H9 (cell line): ENCODE results near the gene TMEM167B. TPM values are rescaled to one million over a fixed set of nuclear protein-coding genes. Genes with fewer than 3 reads are reported as not detected.

Experiments used
- DNase-seq: peaks from one replicate; pipeline ENCODE4 v3.0.0-alpha.2; 2017
- H2AFZ ChIP-seq: one replicate; pipeline ENCODE4 v1.6.1; 2013; ENCODE audit warnings: mild to moderate bottlenecking, low read length, control low read depth, moderate library complexity
- H2AK5ac ChIP-seq: 2 replicates; pipeline ENCODE4 v1.6.1; 2013; ENCODE audit warnings: low read length, control low read depth, mixed read lengths; ENCODE audit not compliant: insufficient read length
- H2BK120ac ChIP-seq: one replicate; pipeline ENCODE4 v1.6.1; 2013; ENCODE audit warnings: low read depth, mild to moderate bottlenecking, low read length, control low read depth, inconsistent platforms; ENCODE audit not compliant: poor library complexity, severe bottlenecking
- H2BK12ac ChIP-seq: 2 replicates; pipeline ENCODE4 v1.6.1; 2013; ENCODE audit warnings: low read length, control low read depth, mixed read lengths, low read depth; ENCODE audit not compliant: insufficient read length
- H2BK15ac ChIP-seq: 2 replicates; pipeline ENCODE4 v1.6.1; 2013; ENCODE audit warnings: low read depth, low read length, control low read depth
- H2BK20ac ChIP-seq: one replicate; pipeline ENCODE4 v1.6.1; 2013; ENCODE audit warnings: low read depth, mild to moderate bottlenecking, low read length, control low read depth, inconsistent platforms; ENCODE audit not compliant: poor library complexity, severe bottlenecking
- H2BK5ac ChIP-seq: 2 replicates; pipeline ENCODE4 v1.6.1; 2013; ENCODE audit warnings: low read length, control low read depth, mixed read lengths; ENCODE audit not compliant: insufficient read length
- H3K14ac ChIP-seq: 2 replicates; pipeline ENCODE4 v1.6.1; 2013; ENCODE audit warnings: low read length, control low read depth; ENCODE audit not compliant: insufficient read depth
- H3K18ac ChIP-seq: 2 replicates; pipeline ENCODE4 v1.6.1; 2013; ENCODE audit warnings: low read depth, mild to moderate bottlenecking, mixed read lengths, low read length, control low read depth; ENCODE audit not compliant: insufficient read length
- H3K23ac ChIP-seq: 2 replicates; pipeline ENCODE4 v1.6.1; 2013; ENCODE audit warnings: low read length, control low read depth, mixed read lengths, low read depth; ENCODE audit not compliant: insufficient read length
- H3K23me2 ChIP-seq: 2 replicates; pipeline ENCODE4 v1.6.1; 2013; ENCODE audit warnings: low read depth, mild to moderate bottlenecking, mixed read lengths, low read length, control low read depth; ENCODE audit not compliant: insufficient read length, poor library complexity, severe bottlenecking
- H3K27ac ChIP-seq: 2 replicates; pipeline ENCODE4 v1.5.1; 2013; ENCODE audit warnings: low read length, control low read depth, mixed read lengths, low read depth; ENCODE audit not compliant: insufficient read length
- H3K27me3 ChIP-seq: 2 replicates; pipeline ENCODE4 v1.6.1; 2013; ENCODE audit warnings: low read length, control low read depth, inconsistent platforms; ENCODE audit not compliant: insufficient read depth
- H3K4ac ChIP-seq: 2 replicates; pipeline ENCODE4 v1.6.1; 2013; ENCODE audit warnings: low read depth, mild to moderate bottlenecking, control low read depth, inconsistent platforms, low read length, moderate library complexity
- H3K4me1 ChIP-seq: 2 replicates; pipeline ENCODE4 v1.6.1; 2013; ENCODE audit warnings: low read length, control low read depth, inconsistent platforms; ENCODE audit not compliant: insufficient read depth
- H3K4me2 ChIP-seq: 2 replicates; pipeline ENCODE4 v1.6.1; 2013; ENCODE audit warnings: low read length, control low read depth, mixed read lengths; ENCODE audit not compliant: insufficient read length, insufficient read depth
- H3K56ac ChIP-seq: 2 replicates; pipeline ENCODE4 v1.6.1; 2013; ENCODE audit warnings: low read depth, mild to moderate bottlenecking, mixed read lengths, low read length, control low read depth; ENCODE audit not compliant: insufficient read length
- H3K79me1 ChIP-seq: 2 replicates; pipeline ENCODE4 v1.6.1; 2013; ENCODE audit warnings: low read depth, mild to moderate bottlenecking, moderate library complexity, low read length, control low read depth, inconsistent platforms; ENCODE audit not compliant: insufficient read depth, poor library complexity, severe bottlenecking
- H3K79me2 ChIP-seq: 2 replicates; pipeline ENCODE4 v1.6.1; 2013; ENCODE audit warnings: low read length, control low read depth, inconsistent platforms; ENCODE audit not compliant: insufficient read depth
- H3K9ac ChIP-seq: 2 replicates; pipeline ENCODE4 v1.6.1; 2013; ENCODE audit warnings: low read length, control low read depth, mixed read lengths; ENCODE audit not compliant: insufficient read length; ENCODE audit errors: extremely low read depth
- H3K9me3 ChIP-seq: one replicate; pipeline ENCODE4 v1.6.1; 2013; ENCODE audit warnings: low read depth, low read length, inconsistent platforms; ENCODE audit not compliant: control insufficient read depth
- H3T11ph ChIP-seq: one replicate; pipeline ENCODE4 v1.6.1; 2013; ENCODE audit warnings: mild to moderate bottlenecking, low read length, control low read depth, inconsistent platforms
- H4K20me1 ChIP-seq: one replicate; pipeline ENCODE4 v1.6.1; 2013; ENCODE audit not compliant: control insufficient read depth, insufficient read length, insufficient read depth
- H4K5ac ChIP-seq: 2 replicates; pipeline ENCODE4 v1.6.1; 2013; ENCODE audit warnings: low read depth, mild to moderate bottlenecking, mixed read lengths, low read length, control low read depth; ENCODE audit not compliant: insufficient read length
- H4K8ac ChIP-seq: replicated peaks from 2 replicates; pipeline ENCODE4 v1.6.1; 2013; ENCODE audit warnings: low read length, control low read depth, mixed read lengths, low read depth; ENCODE audit not compliant: insufficient read length
- H4K91ac ChIP-seq: 2 replicates; pipeline ENCODE4 v1.6.1; 2013; ENCODE audit warnings: low read depth, mild to moderate bottlenecking, moderate library complexity, mixed read lengths, low read length, control low read depth; ENCODE audit not compliant: insufficient read length
- H3K27ac Mint-ChIP-seq, 3 experiments: 2 replicates in 2 of 3; 3 replicates in 1 of 3; pipeline ENCODE4 v1.8.0; 2020 to 2021; ENCODE audit warnings: mixed read lengths in 3 of 3, mild to moderate bottlenecking in 1 of 3, moderate library complexity in 1 of 3
- H3K27me3 Mint-ChIP-seq: 2 replicates; pipeline ENCODE4 v1.8.0; 2021; ENCODE audit warnings: low read depth, mild to moderate bottlenecking, moderate library complexity, mixed read lengths
- H3K36me3 Mint-ChIP-seq, 3 experiments: 2 replicates in 2 of 3; 3 replicates in 1 of 3; pipeline ENCODE4 v1.8.0; 2020 to 2021; ENCODE audit warnings: low read depth in 3 of 3, mixed read lengths in 3 of 3; ENCODE audit not compliant: insufficient read depth in 1 of 3
- H3K4me1 Mint-ChIP-seq, 2 experiments: 2 replicates each; pipeline ENCODE4 v1.8.0; 2020; ENCODE audit warnings: mixed read lengths in 2 of 2
- H3K4me3 Mint-ChIP-seq, 2 experiments: 2 replicates in 1 of 2; 3 replicates in 1 of 2; pipeline ENCODE4 v1.8.0; 2020 to 2021; ENCODE audit warnings: mild to moderate bottlenecking in 2 of 2, mixed read lengths in 2 of 2, moderate library complexity in 1 of 2
- H3K9me3 Mint-ChIP-seq, 2 experiments: 2 replicates in 1 of 2; 3 replicates in 1 of 2; pipeline ENCODE4 v1.8.0; 2020; ENCODE audit warnings: mild to moderate bottlenecking in 2 of 2, mixed read lengths in 2 of 2, moderate library complexity in 1 of 2
- WGBS: extraction: QIAGEN DNeasy Blood & Tissue Kit; methylation state at CpG from one replicate; pipeline ENCODE4 v1.1.7; 2013; ENCODE audit warnings: missing lambda C conversion rate, low lambda C conversion rate, mixed read lengths; ENCODE audit not compliant: insufficient read length; ENCODE audit errors: extremely low coverage; 5-methylcytosine and 5-hydroxymethylcytosine counted together
- total RNA-seq: library from RNA; stranded (reverse); gene quantifications from 2 replicates; pipeline ENCODE4 v1.2.1, GENCODE V29; 2021
- TF ChIP-seq, protein P1 (sequence below): fragments of 200-600 bp; sonication (generic); conservative IDR thresholded peaks from 3 replicates; pipeline ENCODE4 v1.8.0; 2021; ENCODE audit warnings: antibody characterized with exemption, mild to moderate bottlenecking

Gene TMEM167B
- total RNA-seq, 1 experiment from 2014 or later: 13.9 TPM

DNA sequence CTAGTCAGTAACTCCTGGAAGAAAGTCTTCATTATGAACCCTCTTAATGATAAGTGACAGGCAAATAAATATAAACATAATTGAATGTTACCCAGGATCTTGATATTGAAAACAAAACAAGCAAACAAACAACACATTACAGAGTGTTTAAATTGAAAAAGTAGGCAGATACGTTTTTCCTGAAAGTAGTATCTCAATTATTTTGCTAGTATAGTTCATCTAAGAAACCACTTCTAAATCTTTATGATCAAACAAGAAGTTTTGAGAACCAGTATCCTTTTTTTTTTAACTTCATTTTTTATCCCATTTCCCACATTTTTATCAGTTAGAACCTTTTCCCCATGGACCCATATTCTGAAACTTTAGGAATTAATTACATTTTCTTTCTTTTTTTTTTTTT is 45.0 kb upstream of the TMEM167B start:
- peaks cover 3% of the 10 kb centered on the region; the same call in 1 of the 2 replicates for H3K27me3 Mint-ChIP-seq
- Histone ChIP-seq H4K20me1 (no peaks in the 10 kb centered on the region), H2AK5ac (no peak overlapping the region), H3K14ac (no peak overlapping the region), H3K27me3 (no peaks in the 10 kb centered on the region), H2AFZ (no peak overlapping the region), H2BK5ac (no peak overlapping the region), H3K79me2 (no peaks in the 10 kb centered on the region), H3K23me2 (peaks cover 7% of the 10 kb centered on the region), H4K91ac (no peak overlapping the region), H2BK120ac (no peak overlapping the region), H3K4me2 (no peak overlapping the region), H3K79me1 (no peaks in the 10 kb centered on the region), H3K56ac (no peak overlapping the region), H4K8ac (no peak overlapping the region), H3K23ac (no peak overlapping the region), H3K4me1 (no peaks in the 10 kb centered on the region), H2BK12ac (no peak overlapping the region), H3K4ac (no peak overlapping the region), H3T11ph (no peak overlapping the region), H3K9ac (no peak overlapping the region), H2BK20ac (no peak overlapping the region), H3K27ac (no peak overlapping the region), H4K5ac (no peak overlapping the region), H3K9me3 (no peaks in the 10 kb centered on the region), H2BK15ac (no peak overlapping the region), H3K18ac (no peak overlapping the region)
- peaks cover 6% of the 10 kb centered on the region in 2 experiments for H3K4me1 Mint-ChIP-seq
- no peak overlapping the region for H3K4me3 Mint-ChIP-seq
- H3K9me3 Mint-ChIP-seq: no peaks in the 10 kb centered on the region
- H3K36me3 Mint-ChIP-seq: no peaks in the 10 kb centered on the region
- DNase-seq: no peak
- WGBS: no CpG with 5 or more reads among the region's 1 CpG
- TF ChIP-seq, protein P1, sequence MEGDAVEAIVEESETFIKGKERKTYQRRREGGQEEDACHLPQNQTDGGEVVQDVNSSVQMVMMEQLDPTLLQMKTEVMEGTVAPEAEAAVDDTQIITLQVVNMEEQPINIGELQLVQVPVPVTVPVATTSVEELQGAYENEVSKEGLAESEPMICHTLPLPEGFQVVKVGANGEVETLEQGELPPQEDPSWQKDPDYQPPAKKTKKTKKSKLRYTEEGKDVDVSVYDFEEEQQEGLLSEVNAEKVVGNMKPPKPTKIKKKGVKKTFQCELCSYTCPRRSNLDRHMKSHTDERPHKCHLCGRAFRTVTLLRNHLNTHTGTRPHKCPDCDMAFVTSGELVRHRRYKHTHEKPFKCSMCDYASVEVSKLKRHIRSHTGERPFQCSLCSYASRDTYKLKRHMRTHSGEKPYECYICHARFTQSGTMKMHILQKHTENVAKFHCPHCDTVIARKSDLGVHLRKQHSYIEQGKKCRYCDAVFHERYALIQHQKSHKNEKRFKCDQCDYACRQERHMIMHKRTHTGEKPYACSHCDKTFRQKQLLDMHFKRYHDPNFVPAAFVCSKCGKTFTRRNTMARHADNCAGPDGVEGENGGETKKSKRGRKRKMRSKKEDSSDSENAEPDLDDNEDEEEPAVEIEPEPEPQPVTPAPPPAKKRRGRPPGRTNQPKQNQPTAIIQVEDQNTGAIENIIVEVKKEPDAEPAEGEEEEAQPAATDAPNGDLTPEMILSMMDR: no peak
- H3K27ac Mint-ChIP-seq: no peak overlapping the region
